Measurements from ENCODE around the gene SPOCK1. TPM values are rescaled to one million over a fixed set of nuclear protein-coding genes. Genes with fewer than 3 reads are reported as not detected.

SPOCK1 gene
- total and polyA plus RNA-seq, 4 donors, result 0.07 to 0.18 (median 0.17) TPM; not detected in 1

GRCh38 chr5:137216976-137217598 lies 282.0 kb downstream of the SPOCK1 start:
- no peak for DNase-seq (ENCODE audit: low spot score)
- H3K27me3 ChIP-seq (ENCODE audit: control insufficient read depth in 4 of 4, insufficient read depth in 4 of 4, low read length in 3 of 4), result no peaks in the 10 kb centered on the region
- no peak for TF ChIP-seq ATF3 (IDR thresholded peaks at IDR 0.05)
- no peak for TF ChIP-seq HNF4A (conservative IDR thresholded peaks at IDR 0.05)
- no peak for TF ChIP-seq MAX (IDR thresholded peaks at IDR 0.05)
- no peak for TF ChIP-seq NR2F2 (IDR thresholded peaks at IDR 0.05)
- TF ChIP-seq FOXA2 (IDR thresholded peaks at IDR 0.05), result no peak
- no peak for TF ChIP-seq SP1 (IDR thresholded peaks at IDR 0.05)
- TF ChIP-seq EGR1 (IDR thresholded peaks at IDR 0.05; ENCODE audit: low read depth in 2 of 2), result no peak
- TF ChIP-seq RXRA (IDR thresholded peaks at IDR 0.05), result no peak
- no peak for TF ChIP-seq JUND (IDR thresholded peaks at IDR 0.05)
- TF ChIP-seq CTCF (IDR thresholded peaks at IDR 0.05; ENCODE audit: low read depth, low read length, missing input control), result no peak

GRCh38 chr5:137215780-137216179 lies 283.3 kb downstream of the SPOCK1 start:
- Histone ChIP-seq H3K27ac (ENCODE audit: low read depth in 1 of 2, low read length in 2 of 2) (no peak overlapping the region), H3K36me3 (ENCODE audit: control insufficient read depth in 4 of 4, insufficient read depth in 3 of 4, low read depth in 1 of 4, low read length in 3 of 4) (no peaks in the 10 kb centered on the region), H3K27me3 (ENCODE audit: control insufficient read depth in 4 of 4, insufficient read depth in 4 of 4, low read length in 3 of 4) (peaks cover 0 to 2% (median 0%) of the 10 kb centered on the region in 4 donors), H3K4me3 (ENCODE audit: low read depth in 1 of 3, low read length in 3 of 3) (no peak overlapping the region), H3K9ac (ENCODE audit: low read depth in 1 of 2, low read length in 2 of 2) (no peak overlapping the region), H3K9me3 (ENCODE audit: control insufficient read depth in 4 of 4, low read length in 3 of 4) (no peaks in the 10 kb centered on the region), H3K4me1 (ENCODE audit: control insufficient read depth in 4 of 4, insufficient read depth in 4 of 4, low read length in 3 of 4) (no peaks in the 10 kb centered on the region)
- 57% methylated on average over 2 of the region's 2 CpGs for WGBS
- TF ChIP-seq ATF3 (IDR thresholded peaks at IDR 0.05), result no peak
- TF ChIP-seq RAD21 (IDR thresholded peaks at IDR 0.05), result no peak
- TF ChIP-seq FOXA1 (IDR thresholded peaks at IDR 0.05), result no peak
- no peak for TF ChIP-seq JUND (IDR thresholded peaks at IDR 0.05)
- no peak for TF ChIP-seq SP1 (IDR thresholded peaks at IDR 0.05)
- TF ChIP-seq CTCF (IDR thresholded peaks at IDR 0.05; ENCODE audit: low read depth, low read length, missing input control), result no peak
- TF ChIP-seq RXRA (IDR thresholded peaks at IDR 0.05), result no peak
- TF ChIP-seq REST (IDR thresholded peaks at IDR 0.05), result no peak
- TF ChIP-seq ZBTB33 (IDR thresholded peaks at IDR 0.05), result no peak
- DNase-seq (ENCODE audit: low spot score), result no peak

More at GRCh38 chr5:137216976-137217598, 282.0 kb downstream of the SPOCK1 start:
- Histone ChIP-seq H3K36me3 (ENCODE audit: control insufficient read depth in 4 of 4, insufficient read depth in 3 of 4, low read depth in 1 of 4, low read length in 3 of 4) (no peaks in the 10 kb centered on the region), H3K9me3 (ENCODE audit: control insufficient read depth in 4 of 4, low read length in 3 of 4) (no peaks in the 10 kb centered on the region), H3K4me3 (ENCODE audit: low read depth in 1 of 3, low read length in 3 of 3) (no peak overlapping the region), H3K27ac (ENCODE audit: low read depth in 1 of 2, low read length in 2 of 2) (no peak overlapping the region), H3K9ac (ENCODE audit: low read depth in 1 of 2, low read length in 2 of 2) (no peak overlapping the region), H3K4me1 (ENCODE audit: control insufficient read depth in 4 of 4, insufficient read depth in 4 of 4, low read length in 3 of 4) (no peaks in the 10 kb centered on the region)
- 77% methylated on average over 5 of the region's 5 CpGs for WGBS
